Naive B cell (primary cell): Measurements from ENCODE around the gene BIN2. TPM values are rescaled to one million over a fixed set of nuclear protein-coding genes. Genes with fewer than 3 reads are reported as not detected.
"Not testable (repeated sequence)": the region's sequence is repeated elsewhere in the genome, so short reads cannot be mapped to it uniquely, and the experiment has no call there.

ENCODE experiments used
- ATAC-seq, 2 donors: fragments of 150-1000 bp; cut with Tn5 transposase; 2 replicates each; pipeline ENCODE4 v1.10.0; 2021; ENCODE audit warnings: low read depth in 2 of 2, mild to moderate bottlenecking in 2 of 2, moderate library complexity in 2 of 2
- DNase-seq: peaks from one replicate; pipeline ENCODE4 v3.0.0; 2022
- H3K27ac Mint-ChIP-seq, 6 donors: one replicate each; pipeline ENCODE4 v1.8.0; 2020 to 2022; ENCODE audit warnings: mild to moderate bottlenecking in 6 of 6, mixed read lengths in 6 of 6, moderate library complexity in 5 of 6, inconsistent platforms in 2 of 6
- H3K27me3 Mint-ChIP-seq, 3 donors: one replicate each; pipeline ENCODE4 v1.8.0; 2021 to 2022; ENCODE audit warnings: mixed read lengths in 3 of 3, mild to moderate bottlenecking in 1 of 3
- H3K36me3 Mint-ChIP-seq, 2 donors: one replicate each; pipeline ENCODE4 v1.8.0; 2020 to 2022; ENCODE audit warnings: mixed read lengths in 2 of 2, inconsistent platforms in 1 of 2, mild to moderate bottlenecking in 1 of 2
- H3K4me1 Mint-ChIP-seq, 3 donors: one replicate each; pipeline ENCODE4 v1.8.0; 2020 to 2022; ENCODE audit warnings: mixed read lengths in 3 of 3, inconsistent platforms in 1 of 3, mild to moderate bottlenecking in 1 of 3, moderate library complexity in 1 of 3
- H3K4me3 Mint-ChIP-seq, 8 donors: one replicate each; pipeline ENCODE4 v1.8.0; 2020 to 2022; ENCODE audit warnings: mild to moderate bottlenecking in 8 of 8, mixed read lengths in 8 of 8, moderate library complexity in 8 of 8, inconsistent platforms in 2 of 8
- H3K9me3 Mint-ChIP-seq, 7 donors: one replicate each; pipeline ENCODE4 v1.8.0; 2020 to 2022; ENCODE audit warnings: mixed read lengths in 7 of 7, mild to moderate bottlenecking in 5 of 7, inconsistent platforms in 2 of 7, moderate library complexity in 1 of 7
- polyA plus RNA-seq, 6 donors: library from polyadenylated mRNA; unstranded; fragments of 300-500 nt; fragmentation: Illumina TruSeq; gene quantifications; one replicate each; pipeline ENCODE4 v1.2.3, GENCODE V29; 2021; ENCODE audit warnings: low read depth in 6 of 6

Gene BIN2
- polyA plus RNA-seq, 6 donors from 2014 or later: 74.2 to 140 (median 86.5) TPM

DNA sequence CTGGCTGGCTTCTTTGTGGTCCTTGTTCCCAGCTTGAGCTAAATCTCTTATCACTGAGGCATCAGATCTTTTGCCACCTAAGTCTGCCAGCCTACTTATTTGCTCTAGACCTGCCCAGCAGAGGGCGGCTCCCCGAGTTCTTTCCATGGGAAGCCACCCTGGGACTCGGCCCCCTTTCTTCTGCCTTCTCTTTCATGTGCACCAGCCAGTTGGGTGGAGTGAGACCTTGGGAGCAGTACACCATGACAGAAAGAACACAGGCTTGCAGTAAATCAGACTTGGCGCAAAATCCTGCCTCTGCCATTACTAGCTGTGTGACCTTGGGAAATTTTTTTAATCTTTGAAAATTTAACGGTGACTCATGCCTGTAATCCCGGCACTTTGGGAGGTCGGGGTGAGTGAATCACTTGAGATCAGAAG is 61.2 kb downstream of the BIN2 start:
- no peak for ATAC-seq
- DNase-seq: no peak
- H3K27me3 Mint-ChIP-seq: no peaks in the 10 kb centered on the region
- H3K4me1 Mint-ChIP-seq: peaks cover 22 to 23% (median 23%) of the 10 kb centered on the region in 3 donors
- no peak overlapping the region for H3K4me3 Mint-ChIP-seq
- H3K9me3 Mint-ChIP-seq: peaks cover 0 to 2% (median 0%) of the 10 kb centered on the region in 7 donors
- peaks cover 0 to 5% of the 10 kb centered on the region in 2 donors for H3K36me3 Mint-ChIP-seq
- no peak overlapping the region for H3K27ac Mint-ChIP-seq

DNA sequence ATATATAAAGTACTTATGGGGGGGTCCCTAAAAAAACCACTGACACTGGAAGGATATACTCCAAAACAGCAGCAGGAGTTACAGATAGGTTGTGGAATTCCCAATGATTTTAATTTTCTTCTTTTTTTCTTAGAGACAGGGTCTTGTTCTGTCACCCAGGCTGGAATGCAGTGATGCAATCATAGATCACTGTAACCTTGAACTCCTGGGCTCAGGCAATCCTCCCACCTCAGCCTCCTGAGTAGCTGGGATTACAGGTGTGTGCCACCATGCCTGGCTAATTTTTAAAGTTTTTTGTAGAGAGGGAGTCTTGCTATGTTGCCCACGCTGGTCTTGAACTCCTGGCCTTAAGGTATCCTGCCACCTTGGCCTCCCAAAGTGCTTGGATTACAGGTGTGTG is 64.4 kb downstream of the BIN2 start:
- not testable (repeated sequence) for DNase-seq, H3K9me3 Mint-ChIP-seq, ATAC-seq, H3K27me3 Mint-ChIP-seq, H3K4me3 Mint-ChIP-seq
- H3K4me1 Mint-ChIP-seq: peaks cover 11 to 17% (median 16%) of the 10 kb centered on the region in 3 donors
- peaks cover 0 to 19% of the 10 kb centered on the region in 2 donors for H3K36me3 Mint-ChIP-seq
- peak overlapping the region in 1 of 6 donors; percentile 63 for H3K27ac Mint-ChIP-seq

DNA sequence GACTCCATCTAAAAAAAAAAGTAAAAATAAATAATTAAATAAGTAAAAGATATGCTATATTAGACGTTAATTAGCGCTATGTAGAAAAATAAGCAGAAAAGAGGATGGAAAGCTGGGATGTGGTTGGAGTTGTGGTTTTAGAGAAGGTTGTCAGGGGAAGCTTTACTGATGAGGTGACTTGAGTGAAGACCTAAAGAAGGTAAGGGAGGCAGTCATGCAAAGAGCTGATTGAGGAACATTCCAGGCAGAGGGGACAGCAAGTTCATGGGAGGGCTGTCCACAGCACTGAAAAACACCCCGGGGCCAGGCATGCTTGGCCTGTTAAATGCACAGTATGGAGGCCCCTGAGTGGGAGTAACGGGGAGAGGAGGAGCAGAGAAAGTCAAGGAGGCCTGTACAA is 69.4 kb downstream of the BIN2 start:
- Mint-ChIP-seq H3K4me3 (peak overlapping the region in 1 of 8 donors; percentile 10), H3K27me3 (no peaks in the 10 kb centered on the region), H3K9me3 (no peaks in the 10 kb centered on the region), H3K4me1 (peaks cover 7 to 19% (median 14%) of the 10 kb centered on the region in 3 donors), H3K27ac (peak overlapping the region in 1 of 6 donors; percentile 84), H3K36me3 (peaks cover 0 to 22% of the 10 kb centered on the region in 2 donors)
- DNase-seq (no peak), ATAC-seq (no peak)

DNA sequence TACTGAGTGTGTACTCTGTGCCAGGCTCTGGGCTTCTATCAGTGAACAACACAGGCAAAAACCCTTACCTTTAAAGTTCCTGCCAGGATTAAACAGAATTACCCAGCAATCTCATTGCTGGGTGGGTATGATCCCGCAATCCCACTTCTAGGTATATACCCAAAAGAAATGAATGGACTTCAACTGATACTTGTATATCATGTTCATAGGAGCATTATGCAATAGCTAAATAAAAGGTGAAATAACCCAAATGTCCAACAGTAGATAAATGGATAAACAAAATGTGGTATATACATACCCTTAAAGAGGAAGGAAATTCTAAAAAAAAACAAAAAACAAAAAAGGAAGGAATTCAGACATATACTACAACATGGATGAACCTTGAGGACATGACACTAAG is 70.7 kb downstream of the BIN2 start:
- Mint-ChIP-seq H3K27me3 (no peaks in the 10 kb centered on the region), H3K9me3 (no peaks in the 10 kb centered on the region), H3K4me1 (peaks cover 12 to 23% (median 16%) of the 10 kb centered on the region in 3 donors), H3K36me3 (peaks cover 0 to 22% of the 10 kb centered on the region in 2 donors), H3K4me3 (no peak overlapping the region), H3K27ac (peak overlapping the region in 1 of 6 donors; percentile 42)
- no peak for ATAC-seq
- DNase-seq: no peak

DNA sequence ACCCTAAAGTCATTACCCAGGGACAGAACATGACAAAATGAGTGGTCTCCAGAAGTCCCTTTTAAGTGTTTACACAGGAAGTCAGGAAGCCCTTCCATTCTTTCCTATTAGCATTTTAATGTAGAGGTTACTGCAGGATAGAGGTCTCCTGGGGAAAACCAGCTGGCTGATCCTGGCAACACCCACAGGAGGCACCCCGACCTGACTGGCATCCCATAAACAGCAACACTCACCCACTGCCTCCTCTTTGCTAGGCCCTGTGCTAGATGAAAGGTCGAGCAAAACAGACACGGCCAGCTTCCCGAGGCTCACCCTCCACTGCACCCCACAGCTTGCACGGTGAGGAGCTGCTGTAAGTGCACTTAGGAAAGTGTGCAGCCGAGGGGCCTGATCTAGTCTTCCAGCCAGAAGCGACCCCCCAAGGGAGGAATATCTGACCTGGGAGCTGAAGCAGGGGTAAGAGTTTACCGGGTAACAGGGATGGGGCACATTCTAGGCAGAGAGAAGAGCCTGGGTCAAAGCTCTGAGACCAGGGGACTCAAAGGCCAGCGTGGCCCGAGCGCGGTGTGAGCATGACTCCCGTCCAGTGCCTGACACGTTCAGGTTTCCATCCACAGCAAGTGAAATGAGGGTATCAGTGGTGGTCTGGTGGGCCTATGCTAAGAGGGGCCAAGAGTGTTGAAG is 76.3 kb downstream of the BIN2 start:
- ATAC-seq: no peak
- DNase-seq: no peak
- Mint-ChIP-seq H3K36me3 (peaks cover 10 to 12% of the 10 kb centered on the region in 2 donors), H3K27me3 (no peaks in the 10 kb centered on the region), H3K4me3 (peak overlapping the region in 7 of 8 donors; percentile 14 to 68 (median 45)), H3K4me1 (peaks cover 44 to 56% (median 50%) of the 10 kb centered on the region in 3 donors), H3K27ac (peak overlapping the region in 5 of 6 donors; percentile 75 to 86 (median 78)), H3K9me3 (no peaks in the 10 kb centered on the region)

DNA sequence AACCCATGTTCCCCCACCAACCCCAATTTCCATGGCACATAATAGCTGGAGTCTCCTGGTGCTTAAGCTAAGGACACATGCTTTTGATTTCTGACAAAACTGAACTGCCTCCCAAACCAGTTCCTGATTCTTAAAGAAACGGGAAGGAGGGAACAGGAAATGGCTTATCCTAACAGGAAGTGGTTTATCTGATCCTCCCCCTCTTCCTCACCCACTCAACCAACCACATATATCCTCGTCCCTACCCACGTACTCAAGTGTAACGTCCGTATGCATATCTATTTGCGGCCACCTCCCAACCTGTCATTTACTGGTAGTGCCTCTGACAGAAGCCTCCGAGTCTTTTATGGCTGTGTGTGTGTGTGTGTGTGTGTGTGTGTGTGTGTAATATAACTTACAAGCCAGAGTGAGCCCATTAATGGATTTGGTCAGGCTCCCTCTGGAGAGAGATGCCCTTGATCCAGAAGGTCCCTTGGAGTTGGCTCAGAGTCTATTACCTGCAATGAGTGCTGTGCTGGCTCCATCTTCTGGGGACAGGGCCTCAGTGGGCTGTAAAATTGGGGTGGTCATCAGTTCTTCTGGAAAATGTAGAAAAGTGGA is 77.6 kb downstream of the BIN2 start:
- H3K36me3 Mint-ChIP-seq: peaks cover 16 to 20% of the 10 kb centered on the region in 2 donors
- DNase-seq (no peak), ATAC-seq (peak; percentile 27 to 47)
- H3K4me3 Mint-ChIP-seq: peak overlapping the region in 5 of 8 donors; percentile 7 to 66 (median 54)
- H3K27ac Mint-ChIP-seq: peak overlapping the region in 5 of 6 donors; percentile 61 to 93 (median 89)
- H3K27me3 Mint-ChIP-seq: no peaks in the 10 kb centered on the region
- H3K9me3 Mint-ChIP-seq: no peaks in the 10 kb centered on the region
- H3K4me1 Mint-ChIP-seq: peaks cover 49 to 65% (median 61%) of the 10 kb centered on the region in 3 donors

DNA sequence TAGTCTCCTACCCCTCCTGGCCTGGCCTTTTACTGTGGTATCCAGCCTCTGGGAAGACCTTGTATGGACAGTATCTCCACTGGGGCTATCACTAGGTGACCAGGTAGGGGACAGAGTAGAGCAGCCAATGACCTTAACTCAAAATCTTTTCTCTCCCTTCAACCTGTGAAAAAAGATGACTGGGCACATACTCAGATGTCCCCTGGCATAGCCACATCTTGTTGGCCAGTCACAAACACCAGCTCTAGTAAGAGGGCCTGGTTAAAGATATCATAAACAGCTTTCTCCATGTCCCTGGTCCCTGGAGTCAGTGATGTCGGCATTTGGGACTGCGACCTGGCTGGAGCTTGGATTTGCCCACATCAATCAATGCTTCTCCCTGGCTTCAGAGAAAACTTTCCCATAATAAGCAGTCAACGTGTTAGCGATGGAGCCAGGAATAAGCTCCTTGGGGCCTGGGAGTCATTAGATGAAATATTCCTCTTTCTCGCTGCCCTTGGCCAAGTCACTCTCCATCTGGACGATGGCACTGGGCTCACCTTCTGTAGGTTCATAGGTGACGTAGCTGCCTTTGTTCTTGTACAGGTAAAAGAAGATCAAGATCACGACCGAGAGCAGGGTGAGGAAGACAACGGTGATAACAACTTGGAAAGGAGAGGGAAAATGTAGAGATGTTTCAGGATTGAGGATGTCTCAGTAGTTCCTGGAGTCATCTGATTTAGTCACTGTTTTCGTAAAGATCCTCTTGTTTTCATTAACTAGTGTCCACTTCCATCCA is 78.3 kb downstream of the BIN2 start:
- no peak for ATAC-seq

DNA sequence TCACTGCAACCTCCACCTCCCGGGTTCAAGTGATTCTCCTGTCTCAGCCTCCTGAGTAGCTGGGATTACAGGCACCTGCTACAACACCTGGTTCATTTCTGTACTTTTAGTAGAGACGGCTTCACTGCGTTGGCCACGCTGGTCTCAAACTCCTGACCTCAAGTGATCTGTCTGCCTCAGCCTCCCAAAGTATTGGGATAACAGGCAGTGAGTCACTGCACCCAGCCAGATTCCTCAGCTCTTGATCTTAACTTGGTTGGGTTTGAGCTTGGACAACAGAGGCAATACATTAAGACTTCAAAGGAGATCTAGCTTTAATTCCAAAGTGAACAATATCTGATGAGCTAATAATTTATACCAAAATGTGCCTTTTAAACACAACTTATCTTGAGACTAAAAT is 79.7 kb downstream of the BIN2 start:
- DNase-seq (no peak), ATAC-seq (no peak)
- H3K4me1 Mint-ChIP-seq: peaks cover 63 to 79% (median 77%) of the 10 kb centered on the region in 3 donors
- H3K9me3 Mint-ChIP-seq: no peaks in the 10 kb centered on the region
- H3K36me3 Mint-ChIP-seq: peaks cover 16 to 20% of the 10 kb centered on the region in 2 donors
- peak overlapping the region in 4 of 8 donors; percentile 7 to 63 (median 34) for H3K4me3 Mint-ChIP-seq
- no peaks in the 10 kb centered on the region for H3K27me3 Mint-ChIP-seq
- peak overlapping the region in 4 of 6 donors; percentile 33 to 85 (median 62) for H3K27ac Mint-ChIP-seq

More for the DNA sequence above, 78.3 kb downstream of the BIN2 start:
- no peaks in the 10 kb centered on the region for H3K27me3 Mint-ChIP-seq
- H3K27ac Mint-ChIP-seq: peak overlapping the region; percentile 79 to 93 (median 88)
- peaks cover 16 to 20% of the 10 kb centered on the region in 2 donors for H3K36me3 Mint-ChIP-seq
- peak overlapping the region in 5 of 8 donors; percentile 7 to 66 (median 54) for H3K4me3 Mint-ChIP-seq
- H3K4me1 Mint-ChIP-seq: peaks cover 53 to 72% (median 65%) of the 10 kb centered on the region in 3 donors
- DNase-seq: no peak
- H3K9me3 Mint-ChIP-seq: no peaks in the 10 kb centered on the region

DNA sequence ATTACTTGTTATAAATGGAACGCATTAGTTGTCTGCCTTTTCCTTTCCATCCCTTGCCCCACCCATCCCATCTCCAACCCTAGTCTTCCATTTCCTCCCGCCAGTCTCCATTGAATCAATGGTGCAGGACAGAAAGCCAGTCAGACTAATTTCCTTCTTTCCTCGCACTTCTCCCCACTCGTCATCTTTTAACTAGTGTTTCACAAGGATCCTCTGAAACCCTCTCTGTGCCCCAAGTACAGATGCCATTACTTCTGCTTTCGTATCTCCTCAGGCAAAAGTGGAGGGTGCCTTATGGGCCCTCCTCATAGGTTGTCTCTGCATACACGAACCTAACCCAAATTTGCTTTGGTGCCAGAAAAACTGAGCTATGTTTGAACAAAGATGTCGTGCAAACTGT is 81.1 kb downstream of the BIN2 start:
- Mint-ChIP-seq H3K4me1 (peaks cover 62 to 83% (median 78%) of the 10 kb centered on the region in 3 donors), H3K36me3 (peaks cover 16 to 20% of the 10 kb centered on the region in 2 donors), H3K27ac (peak overlapping the region in 5 of 6 donors; percentile 10 to 69 (median 53)), H3K9me3 (no peaks in the 10 kb centered on the region), H3K4me3 (peak overlapping the region in 2 of 8 donors; percentile 45 to 100), H3K27me3 (no peaks in the 10 kb centered on the region)
- DNase-seq (no peak), ATAC-seq (no peak)

DNA sequence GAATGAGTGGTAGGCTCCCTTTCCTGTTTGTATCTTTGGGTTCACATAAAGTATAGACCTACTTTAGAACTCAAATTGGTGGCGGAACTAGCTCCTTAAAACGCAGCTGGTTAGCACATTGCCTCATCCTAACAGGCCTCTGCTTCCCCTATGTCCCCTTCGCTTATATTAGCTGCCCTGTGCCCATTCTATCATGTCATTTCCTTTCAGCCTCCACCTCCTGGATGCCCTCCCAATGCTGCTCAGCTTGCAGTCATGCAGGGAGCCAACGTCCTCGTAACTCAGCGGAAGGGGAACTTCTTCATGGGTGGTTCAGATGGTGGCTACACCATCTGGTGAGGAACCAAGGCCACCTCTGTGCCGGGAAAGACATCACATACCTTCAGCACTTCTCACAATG is 81.9 kb downstream of the BIN2 start:
- peaks cover 16 to 20% of the 10 kb centered on the region in 2 donors for H3K36me3 Mint-ChIP-seq
- no peaks in the 10 kb centered on the region for H3K9me3 Mint-ChIP-seq
- H3K4me3 Mint-ChIP-seq: peak overlapping the region in 4 of 8 donors; percentile 0 to 100 (median 46)
- H3K27me3 Mint-ChIP-seq: no peaks in the 10 kb centered on the region
- DNase-seq (no peak), ATAC-seq (no peak)
- H3K4me1 Mint-ChIP-seq: peaks cover 56 to 78% (median 73%) of the 10 kb centered on the region in 3 donors
- H3K27ac Mint-ChIP-seq: peak overlapping the region in 3 of 6 donors; percentile 27 to 86 (median 53)

DNA sequence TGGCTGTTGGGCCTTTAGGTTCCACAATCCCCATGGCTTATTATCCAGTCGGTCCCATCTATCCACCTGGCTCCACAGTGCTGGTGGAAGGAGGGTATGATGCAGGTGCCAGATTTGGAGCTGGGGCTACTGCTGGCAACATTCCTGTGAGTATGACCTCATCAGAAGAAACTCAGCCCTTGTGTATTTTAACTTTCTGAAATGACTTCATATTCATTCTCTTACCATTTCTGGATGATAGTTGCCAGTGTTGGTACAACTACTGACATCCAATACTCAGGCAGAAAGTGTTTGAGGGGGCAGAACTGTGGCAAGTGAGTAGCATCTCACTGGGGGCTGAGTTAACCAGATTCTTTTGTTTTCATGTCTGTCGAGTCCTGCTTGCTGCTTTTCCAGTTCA is 83.0 kb downstream of the BIN2 start:
- Mint-ChIP-seq H3K4me3 (peak overlapping the region; percentile 97 to 100 (median 98)), H3K36me3 (peaks cover 15 to 16% of the 10 kb centered on the region in 2 donors), H3K4me1 (peaks cover 44 to 67% (median 61%) of the 10 kb centered on the region in 3 donors), H3K9me3 (no peaks in the 10 kb centered on the region), H3K27me3 (no peaks in the 10 kb centered on the region), H3K27ac (peak overlapping the region in 5 of 6 donors; percentile 27 to 100 (median 71))
- DNase-seq (no peak), ATAC-seq (no peak)

DNA sequence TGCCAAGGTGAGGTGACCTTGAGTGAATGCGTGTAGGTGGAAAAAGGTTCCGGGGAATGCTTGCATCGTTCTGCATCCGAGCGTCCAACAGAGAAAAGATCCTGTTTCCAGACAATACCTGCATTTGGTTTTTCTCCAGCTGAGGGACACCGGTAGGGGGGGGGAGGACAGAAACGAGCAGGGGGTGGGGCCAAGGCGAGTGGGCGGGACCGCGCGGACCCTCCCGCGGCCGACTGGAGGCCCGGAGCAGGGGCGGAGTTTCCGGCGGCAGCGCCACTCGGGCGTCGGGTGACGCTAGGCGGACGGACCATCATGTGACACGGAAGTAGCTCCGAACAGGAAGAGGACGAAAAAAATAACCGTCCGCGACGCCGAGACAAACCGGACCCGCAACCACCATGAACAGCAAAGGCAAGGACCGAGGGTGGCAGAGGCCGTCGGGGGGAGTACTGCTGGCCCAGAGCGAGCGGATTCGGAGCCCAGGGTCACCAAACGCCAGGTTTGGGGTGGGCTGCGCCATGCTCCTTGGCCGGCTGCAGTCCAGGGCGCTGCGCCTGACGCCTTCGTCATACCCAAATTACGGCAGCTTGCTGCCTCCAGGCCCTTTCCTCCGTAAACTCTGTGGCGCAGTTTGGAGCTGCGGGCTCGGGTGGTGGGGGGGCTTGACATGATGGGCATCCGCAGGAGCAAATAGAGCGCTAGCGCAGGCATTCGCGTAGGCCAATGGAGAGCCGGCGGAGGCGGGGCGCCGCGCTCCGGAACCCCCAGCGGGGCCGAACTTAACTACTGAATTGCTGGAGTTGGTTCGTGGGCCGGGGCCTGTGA is 85.3 kb downstream of the BIN2 start, which contains the start of gene DAZAP2:
Gene DAZAP2, plus strand, starts transcription at position 317 of the 825 bp plus-strand sequence. Its CDS starts 82 bp downstream, at position 399.
- Mint-ChIP-seq H3K4me1 (peaks cover 32 to 49% (median 44%) of the 10 kb centered on the region in 3 donors), H3K9me3 (no peaks in the 10 kb centered on the region), H3K4me3 (peak within 1 kb of the TSS; percentile 97 to 100 (median 98)), H3K36me3 (peaks cover 11 to 15% of the 10 kb centered on the region in 2 donors), H3K27me3 (no peaks in the 10 kb centered on the region), H3K27ac (peak within 1 kb of the TSS; percentile 100)
- peak; percentile 93 for DNase-seq
- ATAC-seq: peak; percentile 87 to 88
